ENCODE results near the gene MYPOP.

GRCh38 chr19:45931055-45931454, 28.6 kb upstream of the MYPOP start:
- TF ChIP-seq CTCF (IDR thresholded peaks at IDR 0.05; ENCODE audit: extremely low read depth in 1 of 2, insufficient read depth in 1 of 2, low read depth in 1 of 2, low read length in 2 of 2) (peak in 1 of 2 donors; percentile 21), FOS (IDR thresholded peaks at IDR 0.05; ENCODE audit: borderline replicate concordance, insufficient read depth, low read length) (no peak)

All from endothelial cell of umbilical vein (primary cell).